Measurements from ENCODE around the gene PSMB9.

PSMB9 gene

GRCh38 chr6:32832535-32832934 lies 21.5 kb upstream of the PSMB9 start:
- no peak overlapping the region for H2AFZ ChIP-seq
- H3K79me2 ChIP-seq: no peaks in the 10 kb centered on the region
- H3K4me2 ChIP-seq (ENCODE audit: low read length): no peak overlapping the region
- peaks cover 3% of the 10 kb centered on the region for H3K4me1 ChIP-seq
- no peaks in the 10 kb centered on the region for H3K27me3 ChIP-seq (ENCODE audit: control insufficient read depth, insufficient read depth, low read length)
- H3K9ac ChIP-seq: no peak overlapping the region
- H3K27ac ChIP-seq: no peak overlapping the region
- no peak for TF ChIP-seq CTCF (IDR thresholded peaks at IDR 0.05)
- no peak overlapping the region for H3K4me3 ChIP-seq (ENCODE audit: low read depth, low read length)
- no peaks in the 10 kb centered on the region for H3K9me3 ChIP-seq (ENCODE audit: control insufficient read depth, low read length)
- H3K36me3 ChIP-seq (ENCODE audit: control insufficient read depth, insufficient read depth, low read length): no peaks in the 10 kb centered on the region

GRCh38 chr6:32833664-32834063 lies 20.3 kb upstream of the PSMB9 start:
- no peaks in the 10 kb centered on the region for H3K36me3 ChIP-seq (ENCODE audit: control insufficient read depth, insufficient read depth, low read length)

GRCh38 chr6:32835167-32835893 lies 18.7 kb upstream of the PSMB9 start:
- Histone ChIP-seq H2AFZ (no peak overlapping the region), H3K27me3 (ENCODE audit: control insufficient read depth, insufficient read depth, low read length) (no peaks in the 10 kb centered on the region), H3K9me3 (ENCODE audit: control insufficient read depth, low read length) (no peaks in the 10 kb centered on the region), H3K36me3 (ENCODE audit: control insufficient read depth, insufficient read depth, low read length) (no peaks in the 10 kb centered on the region), H3K27ac (no peak overlapping the region), H3K4me2 (ENCODE audit: low read length) (no peak overlapping the region), H3K4me3 (ENCODE audit: low read depth, low read length) (no peak overlapping the region), H3K4me1 (peaks cover 3% of the 10 kb centered on the region), H3K9ac (no peak overlapping the region), H3K79me2 (no peaks in the 10 kb centered on the region)
- no peak for TF ChIP-seq CTCF (IDR thresholded peaks at IDR 0.05)

More at GRCh38 chr6:32833664-32834063, 20.3 kb upstream of the PSMB9 start:
- no peaks in the 10 kb centered on the region for H3K79me2 ChIP-seq
- H3K9ac ChIP-seq: no peak overlapping the region
- no peak overlapping the region for H3K4me3 ChIP-seq (ENCODE audit: low read depth, low read length)
- H3K27ac ChIP-seq: no peak overlapping the region
- H3K9me3 ChIP-seq (ENCODE audit: control insufficient read depth, low read length): no peaks in the 10 kb centered on the region
- TF ChIP-seq CTCF (IDR thresholded peaks at IDR 0.05): no peak
- H3K27me3 ChIP-seq (ENCODE audit: control insufficient read depth, insufficient read depth, low read length): no peaks in the 10 kb centered on the region
- peaks cover 3% of the 10 kb centered on the region for H3K4me1 ChIP-seq
- no peak overlapping the region for H3K4me2 ChIP-seq (ENCODE audit: low read length)
- H2AFZ ChIP-seq: no peak overlapping the region

GRCh38 chr6:32836873-32837272 lies 17.1 kb upstream of the PSMB9 start:
- no peaks in the 10 kb centered on the region for H3K4me1 ChIP-seq
- no peak overlapping the region for H3K4me2 ChIP-seq (ENCODE audit: low read length)
- H3K27ac ChIP-seq: no peak overlapping the region
- no peaks in the 10 kb centered on the region for H3K9me3 ChIP-seq (ENCODE audit: control insufficient read depth, low read length)
- TF ChIP-seq CTCF (IDR thresholded peaks at IDR 0.05): no peak
- H2AFZ ChIP-seq: no peak overlapping the region
- no peak overlapping the region for H3K9ac ChIP-seq
- H3K79me2 ChIP-seq: no peaks in the 10 kb centered on the region
- no peak overlapping the region for H3K4me3 ChIP-seq (ENCODE audit: low read depth, low read length)
- no peaks in the 10 kb centered on the region for H3K36me3 ChIP-seq (ENCODE audit: control insufficient read depth, insufficient read depth, low read length)
- H3K27me3 ChIP-seq (ENCODE audit: control insufficient read depth, insufficient read depth, low read length): no peaks in the 10 kb centered on the region

GRCh38 chr6:32837651-32838113 lies 16.3 kb upstream of the PSMB9 start:
- Histone ChIP-seq H3K4me2 (ENCODE audit: low read length) (peak overlapping the region; percentile 80), H3K27ac (peak overlapping the region; percentile 89), H3K9ac (no peak overlapping the region), H3K79me2 (no peaks in the 10 kb centered on the region), H3K36me3 (ENCODE audit: control insufficient read depth, insufficient read depth, low read length) (no peaks in the 10 kb centered on the region), H3K9me3 (ENCODE audit: control insufficient read depth, low read length) (no peaks in the 10 kb centered on the region), H3K27me3 (ENCODE audit: control insufficient read depth, insufficient read depth, low read length) (no peaks in the 10 kb centered on the region), H3K4me3 (ENCODE audit: low read depth, low read length) (peak overlapping the region; percentile 86), H3K4me1 (no peaks in the 10 kb centered on the region), H2AFZ (peak overlapping the region; percentile 94)
- TF ChIP-seq CTCF (IDR thresholded peaks at IDR 0.05): no peak

Data from parathyroid adenoma (tissue), 2 donors.